ENCODE data around the gene ZFR.
"Not testable (repeated sequence)": the region's sequence is repeated elsewhere in the genome, so short reads cannot be mapped to it uniquely, and the experiment has no call there.

The ZFR gene

GRCh38 chr5:32444431-32445286 lies at the start of gene ZFR:
Gene ZFR (minus strand): TSS chr5:32444740. CDS start chr5:32444658, 82 bp downstream.
- peak; percentile 95 to 97 for DNase-seq

DNA sequence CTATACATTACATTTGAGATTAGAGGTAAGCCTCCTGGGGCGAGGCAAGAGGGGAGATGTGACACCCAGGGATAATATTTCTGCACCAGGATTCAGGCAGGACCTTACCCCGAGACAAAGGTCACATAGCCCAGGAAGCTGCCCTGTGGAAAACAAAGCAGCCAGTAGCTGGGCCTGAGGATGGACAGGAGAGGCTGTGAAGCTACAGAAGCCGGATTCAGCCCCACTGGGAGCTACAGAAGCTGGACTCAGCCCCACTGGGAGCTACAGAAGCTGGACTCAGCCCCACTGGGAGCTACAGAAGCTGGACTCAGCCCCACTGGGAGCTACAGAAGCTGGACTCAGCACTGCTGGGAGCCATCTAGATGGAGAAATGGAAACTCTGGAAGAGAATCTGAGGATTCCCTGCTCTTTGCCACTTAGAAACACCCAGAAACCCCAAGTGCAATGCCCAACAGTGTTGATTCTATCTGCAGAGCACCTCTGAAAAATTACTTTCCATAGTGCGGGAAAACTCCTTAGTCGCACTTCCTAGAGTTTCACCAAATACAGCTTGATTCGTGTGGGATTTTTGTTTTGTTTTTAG lies 46.5 kb upstream of the ZFR start:
- DNase-seq: no peak

DNA sequence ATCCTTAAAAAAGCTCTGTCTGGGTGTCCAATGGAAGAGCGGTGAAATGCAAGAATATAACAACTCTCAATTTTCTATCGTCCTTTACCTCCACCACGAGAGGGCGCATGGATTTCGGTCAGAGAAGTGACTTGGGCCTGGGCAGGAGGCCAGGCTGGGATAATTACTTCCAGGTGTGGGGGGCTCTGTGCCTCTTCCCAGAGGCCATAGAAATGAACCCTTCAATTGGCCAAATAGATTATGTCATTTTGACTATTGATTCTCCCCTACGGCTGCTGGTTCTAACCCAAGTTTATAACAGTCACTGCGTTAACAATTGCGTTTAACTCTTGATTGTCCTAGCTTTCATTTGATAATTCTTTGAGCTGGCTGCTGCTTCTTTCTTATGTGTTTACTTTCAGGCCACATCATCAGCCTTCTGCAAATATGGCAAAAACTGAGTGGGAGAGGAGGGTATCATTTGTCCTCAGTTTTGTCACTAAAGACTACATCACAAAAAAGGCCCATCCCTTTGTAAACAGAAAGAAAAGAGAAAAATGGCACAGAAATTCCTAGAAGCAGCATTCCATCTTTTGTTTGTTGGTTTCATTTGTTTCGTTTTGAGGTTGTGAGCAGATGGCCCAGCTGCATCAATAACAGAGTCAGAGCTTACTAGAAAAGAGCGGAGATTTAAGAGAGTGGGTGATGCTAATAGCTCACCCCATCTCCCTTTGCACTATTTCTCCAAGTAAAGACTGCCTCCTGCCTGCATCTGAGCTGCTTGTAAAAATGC lies 45.4 kb upstream of the ZFR start:
- peak; percentile 65 to 74 for DNase-seq

DNA sequence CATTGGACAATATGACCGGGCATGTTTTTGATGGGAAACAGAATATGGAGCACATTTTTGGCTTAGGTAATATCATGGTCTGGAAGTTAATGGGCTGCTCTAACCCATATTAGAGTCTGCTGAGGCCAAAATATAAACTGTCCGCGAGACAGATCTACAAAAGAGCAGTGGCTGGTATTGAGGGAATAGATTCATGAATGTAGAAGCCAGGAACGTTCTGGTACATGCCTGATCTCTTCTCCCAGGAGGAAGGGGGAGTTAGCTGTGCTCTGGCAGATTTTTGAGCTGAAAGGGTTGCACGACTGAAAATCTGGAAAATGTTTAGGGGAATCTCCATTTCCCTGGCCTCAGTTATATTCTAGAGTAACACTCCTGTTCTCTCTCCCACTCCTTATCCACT lies 42.9 kb upstream of the ZFR start:
- DNase-seq: no peak

- no peak for DNase-seq
Observed at GRCh38 chr5:32487008-32487407, 42.5 kb upstream of the ZFR start.

DNA sequence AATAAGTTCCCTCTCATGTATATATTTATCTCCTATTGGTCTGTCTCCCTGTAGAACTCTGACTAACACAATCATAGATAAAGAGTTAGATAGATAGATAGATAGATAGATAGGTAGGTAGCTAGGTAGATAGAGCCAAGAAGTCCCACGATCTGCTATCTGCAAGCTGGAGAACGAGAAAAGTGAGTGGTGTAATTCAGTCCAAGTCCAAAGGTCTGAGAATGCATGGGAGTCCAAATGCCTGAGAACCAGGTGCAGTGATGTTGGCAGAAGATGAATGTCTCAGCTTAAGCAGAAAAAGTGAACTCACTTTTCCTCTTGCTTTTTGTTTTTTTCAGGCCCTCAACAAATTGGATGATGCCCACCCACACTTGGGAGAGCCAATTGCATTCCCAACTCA lies 37.7 kb upstream of the ZFR start:
- no peak for DNase-seq

- no peak for DNase-seq
Observed at GRCh38 chr5:32479096-32479495, 34.6 kb upstream of the ZFR start.

DNA sequence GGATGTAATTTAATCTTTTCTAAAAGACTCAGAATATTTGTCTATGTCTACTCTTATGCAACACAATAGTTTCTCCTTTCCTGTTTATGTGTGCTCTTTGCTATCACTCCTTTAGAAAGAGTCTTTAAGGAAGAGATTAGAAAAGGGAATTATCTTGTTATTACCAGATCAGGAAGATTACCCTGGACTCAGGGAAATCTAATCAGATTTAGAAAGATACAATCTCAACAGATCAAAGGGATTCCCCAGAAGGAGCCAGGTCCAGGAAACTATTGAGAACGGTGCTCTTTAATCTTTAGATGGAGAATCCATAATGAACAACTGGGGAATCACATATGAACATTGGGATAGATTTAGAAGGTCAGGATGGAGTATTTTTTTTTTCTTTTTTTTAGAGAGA lies 32.4 kb upstream of the ZFR start:
- DNase-seq: no peak

GRCh38 chr5:32475334-32476097 lies 31.0 kb upstream of the ZFR start:
- no peak for DNase-seq

DNA sequence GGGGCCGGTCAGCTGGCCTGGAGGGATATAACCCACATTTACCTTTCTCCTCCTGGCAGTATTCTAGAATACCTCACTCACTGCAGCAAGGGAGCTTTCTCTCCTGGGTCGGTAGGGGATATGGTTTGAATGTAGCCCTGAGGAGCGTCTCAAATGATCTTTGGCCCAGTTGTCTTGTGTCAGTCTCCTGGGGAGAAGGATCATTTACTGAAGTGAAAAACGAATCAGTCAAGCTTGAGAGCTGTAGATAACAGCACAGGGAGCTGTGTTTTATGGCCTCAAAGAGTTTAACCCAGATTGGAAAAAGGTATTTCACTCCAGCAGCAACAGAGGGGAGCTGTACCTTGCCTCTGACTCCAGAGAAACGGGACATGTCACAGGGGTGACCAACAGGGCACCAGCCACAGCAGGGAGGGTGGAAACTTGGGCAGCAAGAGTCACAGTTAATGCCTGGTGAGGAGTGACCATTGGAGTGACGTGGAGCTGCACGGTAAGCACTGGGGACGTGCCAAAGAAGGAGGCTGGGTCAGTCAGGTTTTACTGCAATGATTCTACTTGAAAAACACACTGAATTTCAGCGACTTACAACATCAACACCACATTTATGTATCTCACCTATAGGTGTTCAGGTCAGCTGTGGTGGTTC lies 29.8 kb upstream of the ZFR start:
- no peak for DNase-seq

GRCh38 chr5:32473072-32473471 lies 28.5 kb upstream of the ZFR start:
- no peak for DNase-seq

- no peak for DNase-seq
Observed at GRCh38 chr5:32471784-32472183, 27.2 kb upstream of the ZFR start.

GRCh38 chr5:32465076-32465475 lies 20.5 kb upstream of the ZFR start:
- no peak for DNase-seq

GRCh38 chr5:32462618-32463017 lies 18.1 kb upstream of the ZFR start:
- no peak for DNase-seq

DNA sequence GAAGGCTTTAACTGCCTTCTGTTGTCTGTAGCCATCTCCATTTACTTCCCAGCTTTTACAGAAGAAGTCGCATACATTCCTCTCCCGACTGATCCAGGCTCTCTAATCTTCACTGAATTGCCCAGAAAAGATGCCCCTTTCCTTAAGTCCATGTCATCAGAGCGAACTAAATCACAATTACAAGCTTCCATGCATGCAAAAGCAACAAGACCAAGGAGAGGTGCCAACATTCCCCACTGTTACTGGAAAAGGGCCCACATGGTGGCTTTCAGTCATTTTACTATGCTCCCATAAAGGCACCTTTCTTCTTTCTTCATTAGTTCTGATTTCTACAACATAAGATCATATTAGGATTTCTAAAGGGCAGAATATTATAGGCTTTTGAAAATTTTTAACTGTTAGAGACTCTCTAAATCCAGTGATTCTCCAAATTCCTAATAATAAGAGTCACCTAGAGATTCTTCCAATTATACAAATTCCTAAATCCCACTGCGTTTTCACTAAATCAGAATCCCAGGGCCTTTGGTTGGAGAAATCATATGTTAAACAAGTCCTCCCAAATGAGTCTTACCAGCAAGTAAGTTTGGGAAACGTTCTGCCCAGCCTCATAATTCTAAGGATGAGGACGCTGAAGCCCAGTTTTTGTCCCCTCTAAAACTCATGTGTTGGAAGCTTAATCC lies 17.0 kb upstream of the ZFR start:
- no peak for DNase-seq

- DNase-seq: no peak
Observed at GRCh38 chr5:32460702-32461101, 16.2 kb upstream of the ZFR start.

GRCh38 chr5:32458880-32459495 lies 14.4 kb upstream of the ZFR start:
- DNase-seq: no peak

- DNase-seq: no peak
Observed at GRCh38 chr5:32455311-32455710, 10.8 kb upstream of the ZFR start.

DNA sequence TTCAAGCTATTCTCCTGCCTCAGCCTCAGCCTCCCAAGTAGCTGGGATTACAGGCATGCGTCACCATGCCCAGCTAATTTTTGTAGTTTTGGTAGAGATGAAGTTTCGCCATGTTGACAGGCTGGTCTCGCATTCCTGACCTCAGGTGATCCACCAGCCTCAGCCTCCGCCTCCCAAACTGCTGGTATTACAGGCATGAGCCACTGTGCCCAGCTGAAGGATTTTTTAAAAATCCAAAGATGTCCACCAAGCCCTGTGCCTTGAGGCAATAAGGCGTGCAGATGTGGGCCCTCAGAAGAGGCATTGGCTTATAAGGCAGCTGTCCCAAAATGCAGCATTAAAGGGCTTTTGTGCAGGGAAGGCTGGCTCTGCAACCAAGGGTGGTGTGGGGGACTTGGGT lies 10.3 kb upstream of the ZFR start:
- DNase-seq: no peak

DNA sequence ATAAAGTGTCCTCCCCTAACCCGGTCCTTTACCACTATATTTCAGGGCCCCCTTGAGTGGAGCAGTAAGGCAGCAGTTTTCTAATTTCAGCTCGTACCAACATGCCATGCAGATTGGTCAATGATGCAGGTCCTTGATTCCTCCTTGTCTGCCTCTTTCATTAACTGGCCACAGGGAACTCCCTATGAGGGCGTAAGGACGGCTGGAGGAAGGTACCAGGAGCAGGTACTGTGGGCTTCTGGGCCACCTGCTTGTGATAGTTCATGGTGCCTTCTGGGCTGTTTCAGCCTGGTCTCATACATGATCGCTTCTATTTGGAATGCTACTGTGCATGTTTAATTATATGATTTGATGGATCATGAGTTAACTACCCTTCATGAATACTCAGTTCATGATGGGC lies 9.4 kb upstream of the ZFR start:
- no peak for DNase-seq

DNA sequence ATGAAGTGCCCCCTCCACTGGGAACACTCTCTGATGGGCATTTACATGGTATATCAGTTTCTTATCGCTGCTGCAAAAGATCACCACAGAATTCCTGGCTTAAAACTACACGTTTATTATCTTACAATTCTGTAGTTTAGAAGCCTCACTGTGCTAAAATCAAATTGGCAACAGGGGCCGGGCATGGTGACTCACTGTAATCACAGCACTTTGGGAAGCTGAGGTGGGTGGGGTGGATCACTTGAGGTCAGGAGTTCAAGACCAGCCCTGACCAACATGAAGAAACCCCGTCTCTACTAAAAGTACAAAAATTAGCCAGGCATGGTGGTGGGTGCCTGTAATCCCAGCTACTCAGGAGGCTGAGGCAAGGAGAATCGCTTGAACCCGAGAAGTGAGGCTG lies 7.8 kb upstream of the ZFR start:
- DNase-seq: not testable (repeated sequence)

DNA sequence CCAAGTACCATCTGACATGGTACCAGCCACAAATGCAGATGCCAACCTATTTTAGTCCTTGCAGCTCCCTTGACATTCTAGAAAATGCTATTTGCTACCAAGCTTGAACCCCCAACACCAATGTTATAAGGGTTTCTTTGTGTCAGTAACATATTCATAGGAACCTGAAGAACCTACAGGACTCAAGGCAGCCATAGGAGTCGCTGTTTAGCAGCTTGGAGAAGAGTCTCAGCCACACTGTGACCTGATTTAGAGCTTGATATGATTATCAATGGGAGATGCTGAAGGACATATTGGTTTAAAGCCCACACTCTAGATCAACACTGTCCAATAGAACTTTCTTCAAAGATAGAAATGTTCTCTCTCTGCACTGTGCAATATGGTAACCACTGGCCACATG lies 6.4 kb upstream of the ZFR start:
- DNase-seq: no peak
